Fibroblast of the aortic adventitia (primary cell): ENCODE measurements around the gene NFIB. TPM values are rescaled to one million over a fixed set of nuclear protein-coding genes. Genes with fewer than 3 reads are reported as not detected.

Experiments
- DNase-seq: peaks from one replicate; pipeline ENCODE4 v3.0.0-alpha.2; 2010; ENCODE audit warnings: low read depth
- H3K4me3 ChIP-seq: 2 replicates; pipeline ENCODE4 v1.5.1; 2011; ENCODE audit warnings: low read depth, mild to moderate bottlenecking, control low read depth, low read length, moderate library complexity
- total RNA-seq: library from RNA; depleted of rRNA; stranded (reverse); fragments of >200 nt; gene quantifications from 2 replicates; pipeline ENCODE4 v1.2.3, GENCODE V29; 2012; ENCODE audit warnings: low replicate concordance
- TF ChIP-seq, protein P1 (sequence below): IDR thresholded peaks from 2 replicates; pipeline ENCODE4 v1.5.1; 2011; ENCODE audit warnings: mild to moderate bottlenecking, low read length, control low read depth, inconsistent platforms; ENCODE audit not compliant: insufficient read depth

Gene NFIB
- total RNA-seq, 1 donor: 111 TPM

DNA sequence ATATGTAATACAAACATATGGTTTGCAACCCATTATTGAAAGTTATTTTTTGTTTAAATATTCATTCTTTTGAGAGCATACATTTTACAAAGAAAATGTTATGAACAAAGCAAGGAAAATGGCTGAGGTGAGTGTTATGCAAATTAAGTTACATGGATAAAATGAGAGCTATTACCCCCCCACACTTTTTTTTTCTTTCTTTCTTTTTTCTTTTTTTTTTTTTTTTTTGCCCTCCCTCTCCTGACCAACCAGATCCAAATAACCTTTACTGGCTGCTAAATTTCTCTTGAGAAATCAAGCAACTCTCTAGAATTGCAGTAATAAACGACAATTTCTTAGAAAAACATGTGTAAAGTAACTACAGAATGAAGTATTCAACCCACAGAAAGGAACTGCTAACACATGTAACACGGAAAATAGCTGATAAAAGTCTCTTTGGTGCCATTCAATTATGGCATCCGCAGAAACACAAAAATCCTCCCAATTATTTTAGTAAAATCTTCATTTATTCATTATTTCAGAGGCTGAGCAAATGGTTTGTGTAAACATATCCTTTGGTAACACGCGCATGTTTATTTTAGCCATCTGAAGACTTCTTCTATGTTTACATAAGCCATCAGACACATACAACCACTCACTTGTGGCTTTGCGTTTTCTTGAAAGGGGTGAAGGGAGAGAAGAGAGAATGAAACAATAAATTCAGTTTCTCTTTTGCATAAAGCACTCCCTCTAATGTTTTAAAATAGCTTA, 216.1 kb downstream of the NFIB start:
- TF ChIP-seq, protein P1, sequence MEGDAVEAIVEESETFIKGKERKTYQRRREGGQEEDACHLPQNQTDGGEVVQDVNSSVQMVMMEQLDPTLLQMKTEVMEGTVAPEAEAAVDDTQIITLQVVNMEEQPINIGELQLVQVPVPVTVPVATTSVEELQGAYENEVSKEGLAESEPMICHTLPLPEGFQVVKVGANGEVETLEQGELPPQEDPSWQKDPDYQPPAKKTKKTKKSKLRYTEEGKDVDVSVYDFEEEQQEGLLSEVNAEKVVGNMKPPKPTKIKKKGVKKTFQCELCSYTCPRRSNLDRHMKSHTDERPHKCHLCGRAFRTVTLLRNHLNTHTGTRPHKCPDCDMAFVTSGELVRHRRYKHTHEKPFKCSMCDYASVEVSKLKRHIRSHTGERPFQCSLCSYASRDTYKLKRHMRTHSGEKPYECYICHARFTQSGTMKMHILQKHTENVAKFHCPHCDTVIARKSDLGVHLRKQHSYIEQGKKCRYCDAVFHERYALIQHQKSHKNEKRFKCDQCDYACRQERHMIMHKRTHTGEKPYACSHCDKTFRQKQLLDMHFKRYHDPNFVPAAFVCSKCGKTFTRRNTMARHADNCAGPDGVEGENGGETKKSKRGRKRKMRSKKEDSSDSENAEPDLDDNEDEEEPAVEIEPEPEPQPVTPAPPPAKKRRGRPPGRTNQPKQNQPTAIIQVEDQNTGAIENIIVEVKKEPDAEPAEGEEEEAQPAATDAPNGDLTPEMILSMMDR: no peak
- H3K4me3 ChIP-seq: no peak overlapping the region
- no peak for DNase-seq

DNA sequence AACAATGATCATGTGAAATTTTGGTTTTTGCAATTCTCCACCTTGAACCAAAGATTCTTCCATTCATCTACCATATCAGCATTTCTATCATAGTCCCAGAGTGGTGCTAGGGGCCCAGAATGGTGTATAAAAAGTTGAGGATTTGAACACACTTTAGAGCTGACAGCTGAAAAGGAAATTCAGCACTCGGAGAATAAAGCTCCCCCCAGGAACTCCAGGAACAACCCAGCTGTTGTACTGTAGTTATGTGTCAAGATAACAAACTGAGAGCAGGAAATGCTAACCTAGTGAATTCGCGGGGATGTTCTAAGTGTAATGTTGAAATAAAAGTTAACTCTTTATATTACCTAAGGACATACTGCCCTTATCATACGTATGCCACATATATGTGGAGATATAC, 216.7 kb downstream of the NFIB start:
- peak; percentile 77 for DNase-seq

DNA sequence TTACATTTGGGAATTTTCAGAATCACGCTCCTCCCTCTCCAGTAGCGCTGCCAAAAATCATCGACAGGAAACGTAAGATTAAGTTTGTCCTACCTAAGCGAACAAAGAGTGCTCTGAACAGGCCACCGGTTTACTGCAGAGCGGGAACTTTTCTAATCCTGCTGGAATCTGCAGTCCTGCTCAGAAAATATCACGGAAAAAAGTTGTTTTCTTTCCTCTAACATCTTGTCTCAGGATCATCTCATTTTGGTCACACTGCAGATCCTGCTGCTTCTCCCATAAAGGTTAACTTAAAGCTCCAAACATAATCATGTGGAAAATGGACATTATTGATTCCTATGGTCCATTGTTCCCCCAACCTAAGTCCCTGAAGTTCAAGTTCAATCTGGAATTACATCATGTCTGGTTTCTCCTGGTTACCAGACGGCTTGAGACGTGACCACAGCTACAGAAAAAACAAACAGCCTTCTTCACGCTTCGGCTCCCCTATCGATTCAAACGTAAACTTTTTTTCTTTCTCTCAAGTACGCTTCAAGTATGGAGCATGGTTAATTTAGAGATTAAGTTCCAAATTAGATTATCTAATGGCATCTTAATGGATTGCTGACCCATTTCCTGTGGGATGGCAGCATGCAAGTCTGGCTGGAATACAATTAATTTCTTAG, 217.6 kb downstream of the NFIB start:
- peak; percentile 75 for DNase-seq
- TF ChIP-seq, protein P1: peak; percentile 18
- peak overlapping the region; percentile 16 for H3K4me3 ChIP-seq

More for the DNA sequence above, 216.7 kb downstream of the NFIB start:
- H3K4me3 ChIP-seq: no peak overlapping the region
- TF ChIP-seq, protein P1: no peak

DNA sequence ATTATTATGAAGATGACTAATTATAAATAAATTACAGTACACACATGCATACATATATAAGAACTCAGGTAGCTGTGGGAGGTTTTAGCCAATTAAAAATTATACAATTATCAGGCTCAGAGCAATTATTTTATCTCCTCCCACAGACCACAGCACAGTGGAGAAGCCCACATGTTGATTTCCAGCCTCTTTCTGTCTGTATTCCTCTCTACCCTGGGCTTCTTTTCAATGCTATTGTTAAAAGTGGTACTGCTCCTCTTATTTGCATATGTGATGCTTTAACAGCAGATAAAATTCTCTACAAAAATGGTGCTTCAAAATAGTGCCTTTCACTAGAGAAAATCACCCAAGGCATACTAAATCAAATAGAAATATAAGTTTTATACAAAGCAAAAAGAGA, 218.7 kb downstream of the NFIB start:
- no peak overlapping the region for H3K4me3 ChIP-seq
- TF ChIP-seq, protein P1: no peak
- no peak for DNase-seq

DNA sequence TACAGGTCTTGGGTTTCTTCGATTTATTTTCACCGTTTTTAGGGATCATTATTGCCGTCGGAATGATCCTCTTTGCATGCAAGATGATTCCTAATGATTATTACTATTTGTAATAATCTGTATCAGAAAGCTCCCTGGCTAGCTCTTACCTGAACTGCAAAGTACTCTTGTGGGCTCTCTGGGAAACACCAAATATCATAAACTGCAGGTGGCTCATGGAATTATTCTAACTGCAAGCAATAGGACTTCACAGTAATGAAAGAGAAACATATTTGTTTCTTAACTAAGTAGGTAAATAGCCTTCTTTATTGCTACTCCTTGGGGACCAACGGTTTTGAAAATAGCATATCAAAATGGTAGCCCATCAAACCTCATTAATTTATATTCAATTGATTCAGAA, 219.4 kb downstream of the NFIB start:
- DNase-seq: no peak
- TF ChIP-seq, protein P1: no peak
- H3K4me3 ChIP-seq: no peak overlapping the region

DNA sequence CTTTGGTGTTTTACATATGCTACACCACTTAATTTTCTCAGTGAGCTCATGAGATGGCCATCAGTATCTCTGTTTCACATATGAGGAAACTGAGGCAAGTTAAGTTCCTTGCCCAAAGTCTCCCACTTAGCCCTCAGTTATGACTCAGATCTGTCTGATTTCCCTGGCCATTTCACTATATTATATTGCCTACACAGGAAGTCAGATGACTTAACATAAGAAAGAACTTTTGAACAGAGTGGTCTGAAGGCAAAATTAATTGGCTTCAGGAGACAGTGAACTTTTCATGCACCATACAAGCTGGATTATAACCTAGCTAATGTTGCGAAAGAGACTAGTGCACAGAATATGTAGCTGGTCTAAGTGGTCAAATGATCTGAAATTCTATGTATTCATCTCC, 221.6 kb downstream of the NFIB start:
- TF ChIP-seq, protein P1: no peak
- H3K4me3 ChIP-seq: no peak overlapping the region
- DNase-seq: peak; percentile 35
